Neural cell (in vitro differentiated cells): ENCODE measurements around the gene CXCL10. TPM values are rescaled to one million over a fixed set of nuclear protein-coding genes. Genes with fewer than 3 reads are reported as not detected.

Source experiments
- H2AFZ ChIP-seq: fragments of 200-600, 300-800 bp; sonication (generic), shearing (Covaris generic); 2 replicates; pipeline ENCODE4 v1.6.0; 2014; ENCODE audit warnings: low read depth, mild to moderate bottlenecking, antibody characterized with exemption, low read length, moderate library complexity
- H3F3A ChIP-seq: fragments of 200-600 bp; shearing (Covaris generic); 2 replicates; pipeline ENCODE4 v1.6.1; 2016; ENCODE audit warnings: mild to moderate bottlenecking, moderate library complexity, mixed read lengths, antibody characterized with exemption, low read length; ENCODE audit not compliant: insufficient read depth, poor library complexity, severe bottlenecking
- H3K27ac ChIP-seq: fragments of 200-600, 300-800 bp; sonication (generic), shearing (Covaris generic); 2 replicates; pipeline ENCODE4 v1.5.1; 2014; ENCODE audit warnings: mild to moderate bottlenecking, low read length, moderate library complexity
- H3K27me3 ChIP-seq: fragments of 300-800, 200-600 bp; sonication (generic), shearing (Covaris generic); 2 replicates; pipeline ENCODE4 v1.6.0; 2014; ENCODE audit warnings: mild to moderate bottlenecking, low read depth, low read length, moderate library complexity; ENCODE audit not compliant: insufficient read depth
- H3K36me3 ChIP-seq: fragments of 300-800, 200-600 bp; sonication (generic), shearing (Covaris generic); 2 replicates; pipeline ENCODE4 v1.5.1; 2014; ENCODE audit warnings: mild to moderate bottlenecking, antibody characterized with exemption, low read length, moderate library complexity; ENCODE audit not compliant: insufficient read depth
- H3K4me2 ChIP-seq: fragments of 300-800, 200-600 bp; sonication (generic), shearing (Covaris generic); 2 replicates; pipeline ENCODE4 v1.6.0; 2014; ENCODE audit warnings: mild to moderate bottlenecking, low read length
- H3K4me3 ChIP-seq: fragments of 300-800, 200-600 bp; sonication (generic), shearing (Covaris generic); 2 replicates; pipeline ENCODE4 v1.5.1; 2014; ENCODE audit warnings: mild to moderate bottlenecking, low read length, moderate library complexity
- H3K79me2 ChIP-seq: fragments of 200-600 bp; shearing (Covaris generic); replicated peaks from 2 replicates; pipeline ENCODE4 v1.6.0; 2014; ENCODE audit warnings: mild to moderate bottlenecking, low read length, moderate library complexity; ENCODE audit not compliant: insufficient read depth
- H3K9ac ChIP-seq: fragments of 300-800, 200-600 bp; sonication (generic), shearing (Covaris generic); 2 replicates; pipeline ENCODE4 v1.6.1; 2016; ENCODE audit warnings: mild to moderate bottlenecking, low read length, mixed read lengths
- H3K9me2 ChIP-seq: fragments of 200-600 bp; shearing (Covaris generic); 2 replicates; pipeline ENCODE4 v1.6.1; 2016; ENCODE audit warnings: mild to moderate bottlenecking, low read length, mixed read lengths; ENCODE audit not compliant: insufficient read depth
- H3K9me3 ChIP-seq: fragments of 200-600, 300-800 bp; sonication (generic), shearing (Covaris generic); 2 replicates; pipeline ENCODE4 v1.6.1; 2016; ENCODE audit warnings: mild to moderate bottlenecking, mixed run types, low read length, moderate library complexity, mixed read lengths
- H4K20me1 ChIP-seq: fragments of 200-600 bp; shearing (Covaris generic); 2 replicates; pipeline ENCODE4 v1.6.1; 2016; ENCODE audit warnings: mild to moderate bottlenecking, mixed run types; ENCODE audit not compliant: insufficient read depth
- CTCF ChIP-seq: fragments of 450-650 bp; IDR thresholded peaks from 2 replicates; pipeline ENCODE4 v1.5.1; 2014; ENCODE audit warnings: antibody characterized with exemption, mild to moderate bottlenecking, moderate library complexity; ENCODE audit not compliant: poor library complexity, severe bottlenecking
- EP300 ChIP-seq: fragments of 450-650 bp; conservative IDR thresholded peaks from 2 replicates; pipeline ENCODE4 v1.6.1; 2014; ENCODE audit warnings: antibody characterized with exemption, mild to moderate bottlenecking, moderate library complexity; ENCODE audit not compliant: poor library complexity, severe bottlenecking
- EZH2 ChIP-seq: fragments of 200-600, 300-800 bp; shearing (Covaris generic), sonication (generic); IDR thresholded peaks from 2 replicates; pipeline ENCODE4 v1.6.1; 2014; ENCODE audit warnings: antibody characterized with exemption, low read length, borderline replicate concordance, mild to moderate bottlenecking; ENCODE audit not compliant: insufficient read depth, poor library complexity, severe bottlenecking
- MXI1 ChIP-seq: fragments of 450-650 bp; conservative IDR thresholded peaks from 2 replicates; pipeline ENCODE4 v1.6.1; 2014; ENCODE audit warnings: antibody characterized with exemption, mild to moderate bottlenecking; ENCODE audit not compliant: poor library complexity, severe bottlenecking
- POLR2AphosphoS5 ChIP-seq: IDR thresholded peaks from 2 replicates; pipeline ENCODE4 v1.6.1; 2012
- RAD21 ChIP-seq: fragments of 450-650 bp; conservative IDR thresholded peaks from 2 replicates; pipeline ENCODE4 v1.6.1; 2014; ENCODE audit warnings: antibody characterized with exemption, mild to moderate bottlenecking, moderate library complexity
- REST ChIP-seq: IDR thresholded peaks from 2 replicates; pipeline ENCODE4 v1.6.1; 2012; ENCODE audit warnings: borderline replicate concordance
- SMC3 ChIP-seq: fragments of 450-650 bp; conservative IDR thresholded peaks from 2 replicates; pipeline ENCODE4 v1.6.1; 2014; ENCODE audit warnings: antibody characterized with exemption, mild to moderate bottlenecking, moderate library complexity; ENCODE audit not compliant: poor library complexity
- TAF1 ChIP-seq: IDR thresholded peaks from 2 replicates; pipeline ENCODE4 v1.6.1; 2012; ENCODE audit warnings: low read depth
- polyA plus RNA-seq: library from polyadenylated mRNA; depleted of rRNA; stranded (reverse); fragments of >200 nt; gene quantifications from 2 replicates; pipeline ENCODE4 v1.2.3, GENCODE V29; 2014

Gene CXCL10
- polyA plus RNA-seq, 1 donor from 2014 or later, result not detected

GRCh38 chr4:76002176-76002575 is 21.1 kb downstream of the CXCL10 start:
- H3K4me3 ChIP-seq, result no peak overlapping the region
- H3K9me2 ChIP-seq, result no peaks in the 10 kb centered on the region
- no peaks in the 10 kb centered on the region for H3F3A ChIP-seq
- no peaks in the 10 kb centered on the region for H3K36me3 ChIP-seq
- TF ChIP-seq POLR2AphosphoS5, result no peak
- TF ChIP-seq EP300, result no peak
- no peak for TF ChIP-seq TAF1
- no peak for TF ChIP-seq EZH2
- no peak for TF ChIP-seq MXI1
- TF ChIP-seq CTCF, result no peak
- H3K9me3 ChIP-seq, result no peaks in the 10 kb centered on the region
- no peak overlapping the region for H3K4me2 ChIP-seq
- H4K20me1 ChIP-seq, result no peaks in the 10 kb centered on the region
- H3K79me2 ChIP-seq, result no peaks in the 10 kb centered on the region
- H3K27ac ChIP-seq, result no peak overlapping the region
- no peaks in the 10 kb centered on the region for H3K27me3 ChIP-seq
- no peak overlapping the region for H3K9ac ChIP-seq
- no peak overlapping the region for H2AFZ ChIP-seq

GRCh38 chr4:76001700-76002099 is 21.6 kb downstream of the CXCL10 start:
- H3K9ac ChIP-seq, result no peak overlapping the region
- no peak overlapping the region for H3K27ac ChIP-seq
- H3K36me3 ChIP-seq, result no peaks in the 10 kb centered on the region
- H3K4me2 ChIP-seq, result no peak overlapping the region
- no peak for TF ChIP-seq EZH2
- TF ChIP-seq RAD21, result no peak
- TF ChIP-seq SMC3, result no peak
- TF ChIP-seq EP300, result no peak
- TF ChIP-seq CTCF, result no peak
- no peak for TF ChIP-seq POLR2AphosphoS5
- TF ChIP-seq MXI1, result no peak
- no peak for TF ChIP-seq REST
- no peak for TF ChIP-seq TAF1
- H3K27me3 ChIP-seq, result no peaks in the 10 kb centered on the region
- H2AFZ ChIP-seq, result no peak overlapping the region
- H3F3A ChIP-seq, result no peaks in the 10 kb centered on the region
- H3K9me3 ChIP-seq, result no peaks in the 10 kb centered on the region
- no peaks in the 10 kb centered on the region for H3K9me2 ChIP-seq
- no peaks in the 10 kb centered on the region for H4K20me1 ChIP-seq
- H3K79me2 ChIP-seq, result no peaks in the 10 kb centered on the region
- no peak overlapping the region for H3K4me3 ChIP-seq
